ENCODE data around the gene BBOX1.
"Not testable (repeated sequence)": the region's sequence is repeated elsewhere in the genome, so short reads cannot be mapped to it uniquely, and the experiment has no call there.

Gene BBOX1

GRCh38 chr11:27040302-27041115, at the start of gene BBOX1:
Gene BBOX1, plus strand, starts transcription at chr11:27040815. Its CDS starts 14,616 bp downstream, at chr11:27055431.
- DNase-seq: no peak

GRCh38 chr11:26992031-26992541, 48.5 kb upstream of the BBOX1 start:
- no peak for DNase-seq

GRCh38 chr11:26993965-26994457, 46.6 kb upstream of the BBOX1 start, which contains the start of gene FIBIN:
Gene FIBIN, plus strand, starts transcription at chr11:26994112. Its CDS starts 415 bp downstream, at chr11:26994527.
- DNase-seq: no peak

- DNase-seq: no peak
Measured at GRCh38 chr11:26994631-26995095, 46.0 kb upstream of the BBOX1 start.

- no peak for DNase-seq
Measured at GRCh38 chr11:26995701-26996460, 44.7 kb upstream of the BBOX1 start.

GRCh38 chr11:26997378-26997777, 43.2 kb upstream of the BBOX1 start:
- no peak for DNase-seq

GRCh38 chr11:27001136-27001730, 39.4 kb upstream of the BBOX1 start:
- DNase-seq: not testable (repeated sequence)

- no peak for DNase-seq
Measured at GRCh38 chr11:27002431-27002830, 38.2 kb upstream of the BBOX1 start.

- DNase-seq: no peak
Measured at GRCh38 chr11:27002838-27003237, 37.8 kb upstream of the BBOX1 start.

GRCh38 chr11:27004103-27004502, 36.5 kb upstream of the BBOX1 start:
- DNase-seq: no peak

- DNase-seq: no peak
Measured at GRCh38 chr11:27008811-27009535, 31.6 kb upstream of the BBOX1 start.

- DNase-seq: no peak
Measured at GRCh38 chr11:27011560-27012233, 28.9 kb upstream of the BBOX1 start.

- no peak for DNase-seq
Measured at GRCh38 chr11:27012234-27012921, 28.2 kb upstream of the BBOX1 start.

GRCh38 chr11:27013781-27014361, 26.7 kb upstream of the BBOX1 start:
- DNase-seq: no peak

- no peak for DNase-seq
Measured at GRCh38 chr11:27018902-27019529, 21.6 kb upstream of the BBOX1 start.

- DNase-seq: no peak
Measured at GRCh38 chr11:27020751-27021150, 19.9 kb upstream of the BBOX1 start.

- no peak for DNase-seq
Measured at GRCh38 chr11:27022659-27023251, 17.9 kb upstream of the BBOX1 start.

GRCh38 chr11:27024865-27025264, 15.8 kb upstream of the BBOX1 start:
- DNase-seq: no peak

- DNase-seq: no peak
Measured at GRCh38 chr11:27025312-27025955, 15.2 kb upstream of the BBOX1 start.

All from 8988T (cell line).